Activated naive CD4-positive, alpha-beta T cell treated with anti-CD3 and anti-CD28 coated beads for 36 hours (primary cell): ENCODE data around the gene KIF26B. TPM values are rescaled to one million over a fixed set of nuclear protein-coding genes. Genes with fewer than 3 reads are reported as not detected.

ENCODE experiments used
- CTCF ChIA-PET: fragments of 350-600 bp; sonication (Branson Sonifier 250); formaldehyde crosslinking; loops from one replicate; lab custom pipeline; 2021; ENCODE audit warnings: antibody characterized with exemption; lab: Charles Lee
- DNase-seq: peaks from one replicate; pipeline ENCODE4 v3.0.0-alpha.2; 2020
- H3K27ac Mint-ChIP-seq: one replicate; pipeline ENCODE4 v1.8.0; 2021; ENCODE audit warnings: mild to moderate bottlenecking, mixed read lengths
- H3K27me3 Mint-ChIP-seq: one replicate; pipeline ENCODE4 v1.8.0; 2021; ENCODE audit warnings: low read depth, mixed read lengths
- H3K36me3 Mint-ChIP-seq: one replicate; pipeline ENCODE4 v1.8.0; 2021; ENCODE audit warnings: low read depth, mixed read lengths
- H3K4me1 Mint-ChIP-seq: one replicate; pipeline ENCODE4 v1.8.0; 2021; ENCODE audit warnings: low read depth, mixed read lengths
- H3K4me3 Mint-ChIP-seq: one replicate; pipeline ENCODE4 v1.8.0; 2021; ENCODE audit warnings: mild to moderate bottlenecking, moderate library complexity, mixed read lengths
- H3K9me3 Mint-ChIP-seq: one replicate; pipeline ENCODE4 v1.8.0; 2021; ENCODE audit warnings: mixed read lengths
- intact Hi-C: fragments of 100-400 bp; cut with micrococcal nuclease; formaldehyde crosslinking; loops from one replicate; pipeline ENCODE4 v1.15.1; 2023
- total RNA-seq, 2 experiments: library from RNA; stranded (reverse); gene quantifications; one replicate each; pipeline ENCODE4 v1.2.3, GENCODE V29; 2021

Gene KIF26B
- total RNA-seq, 2 experiments from 2014 or later, result 0.05 TPM; not detected in 1

DNA sequence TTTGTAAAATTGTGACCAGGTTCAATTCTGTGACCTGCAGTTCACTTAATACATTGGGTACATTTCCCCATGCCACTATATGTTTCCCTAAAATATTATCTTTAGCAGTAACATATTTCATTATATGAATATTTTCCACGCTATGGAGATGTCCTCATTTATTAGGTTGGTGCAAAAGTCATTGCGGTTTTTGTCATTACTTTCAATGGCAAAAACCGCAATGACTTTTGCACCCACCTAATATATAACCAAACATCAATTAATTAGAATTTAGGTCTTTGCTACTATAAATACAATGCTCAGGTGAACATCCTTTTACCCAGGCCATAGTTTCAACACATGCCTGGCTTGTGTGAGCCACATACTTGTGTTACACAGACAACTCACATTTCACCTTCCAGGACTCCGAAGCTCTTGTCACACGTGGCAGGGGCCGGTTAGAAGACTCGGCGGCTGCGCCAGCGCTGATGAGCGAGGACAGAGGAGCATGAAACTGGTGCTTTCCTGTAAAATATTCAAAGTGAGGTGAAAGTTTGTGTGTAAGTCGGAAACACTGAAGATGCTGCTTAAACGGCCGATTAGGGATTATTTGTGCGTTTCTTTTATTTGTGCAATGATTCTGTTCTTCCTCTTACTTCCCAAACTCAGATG is 215.5 kb downstream of the KIF26B start:
- Mint-ChIP-seq H3K9me3 (no peaks in the 10 kb centered on the region), H3K4me3 (no peak overlapping the region), H3K36me3 (no peaks in the 10 kb centered on the region), H3K4me1 (no peaks in the 10 kb centered on the region), H3K27me3 (no peaks in the 10 kb centered on the region), H3K27ac (no peak overlapping the region)
- DNase-seq, result no peak
- intact Hi-C loops, result no loop called here
- CTCF ChIA-PET, result no interaction called here

DNA sequence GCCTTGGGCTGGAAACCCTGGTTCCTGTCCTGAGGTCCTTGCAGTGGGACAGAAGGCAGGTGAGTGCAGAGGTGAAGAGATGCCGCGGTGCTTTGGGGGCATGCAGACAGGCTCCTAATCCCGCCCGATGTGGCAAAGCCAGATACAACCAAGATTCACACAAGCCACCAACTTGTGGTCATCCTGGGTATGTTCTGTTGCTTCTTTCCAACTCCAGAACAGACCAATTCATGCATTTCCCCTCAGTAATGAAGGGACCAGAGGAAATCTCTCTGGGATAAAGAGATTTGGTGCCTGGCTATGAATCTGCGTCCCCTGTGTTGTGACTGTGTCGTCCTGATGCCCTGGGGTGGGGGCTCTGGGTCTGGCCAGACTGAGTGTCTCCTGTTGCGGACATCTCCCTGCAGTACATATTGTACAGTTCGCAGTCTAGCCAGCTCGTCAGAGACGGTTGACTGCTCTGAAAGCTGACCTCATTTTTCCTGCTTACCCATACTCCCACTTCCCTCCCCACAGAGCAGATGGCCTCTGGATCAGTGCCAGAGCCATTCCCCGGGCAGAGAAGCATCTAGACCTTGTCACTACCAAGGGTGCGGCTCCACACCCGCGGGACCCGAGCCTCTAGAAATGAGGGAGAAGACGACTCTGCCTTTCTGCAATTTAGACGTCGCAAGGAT is 216.3 kb downstream of the KIF26B start:
- DNase-seq, result no peak

DNA sequence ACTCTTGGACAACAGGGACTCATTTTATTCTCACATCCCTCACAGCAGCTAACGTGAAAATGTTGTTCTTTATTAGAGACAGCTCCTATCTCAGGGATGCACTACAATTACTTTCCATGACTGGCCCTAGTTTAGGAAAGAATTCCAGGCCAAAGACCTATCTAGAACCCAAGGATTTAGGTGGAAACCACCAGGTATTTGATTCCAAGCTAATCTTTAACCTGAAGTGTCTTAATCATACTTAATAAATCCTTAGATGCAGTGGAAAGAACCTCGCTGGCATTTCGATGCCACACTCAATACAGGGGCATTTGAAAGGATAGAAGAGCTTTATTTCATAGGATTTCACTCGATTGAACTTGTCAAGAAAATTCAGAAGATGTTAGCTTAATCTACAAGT is 218.3 kb downstream of the KIF26B start:
- peaks cover 8% of the 10 kb centered on the region for H3K4me1 Mint-ChIP-seq
- no peaks in the 10 kb centered on the region for H3K27me3 Mint-ChIP-seq
- no peaks in the 10 kb centered on the region for H3K9me3 Mint-ChIP-seq
- no peaks in the 10 kb centered on the region for H3K36me3 Mint-ChIP-seq
- H3K27ac Mint-ChIP-seq, result no peak overlapping the region
- DNase-seq, result no peak
- H3K4me3 Mint-ChIP-seq, result no peak overlapping the region
- intact Hi-C loops, result no loop called here
- CTCF ChIA-PET, result no interaction called here

More for the DNA sequence above, 216.3 kb downstream of the KIF26B start:
- intact Hi-C loops, result no loop called here
- no peaks in the 10 kb centered on the region for H3K9me3 Mint-ChIP-seq
- H3K4me1 Mint-ChIP-seq, result no peaks in the 10 kb centered on the region
- no peak overlapping the region for H3K27ac Mint-ChIP-seq
- H3K36me3 Mint-ChIP-seq, result no peaks in the 10 kb centered on the region
- H3K4me3 Mint-ChIP-seq, result no peak overlapping the region
- CTCF ChIA-PET, result no interaction called here
- no peaks in the 10 kb centered on the region for H3K27me3 Mint-ChIP-seq

DNA sequence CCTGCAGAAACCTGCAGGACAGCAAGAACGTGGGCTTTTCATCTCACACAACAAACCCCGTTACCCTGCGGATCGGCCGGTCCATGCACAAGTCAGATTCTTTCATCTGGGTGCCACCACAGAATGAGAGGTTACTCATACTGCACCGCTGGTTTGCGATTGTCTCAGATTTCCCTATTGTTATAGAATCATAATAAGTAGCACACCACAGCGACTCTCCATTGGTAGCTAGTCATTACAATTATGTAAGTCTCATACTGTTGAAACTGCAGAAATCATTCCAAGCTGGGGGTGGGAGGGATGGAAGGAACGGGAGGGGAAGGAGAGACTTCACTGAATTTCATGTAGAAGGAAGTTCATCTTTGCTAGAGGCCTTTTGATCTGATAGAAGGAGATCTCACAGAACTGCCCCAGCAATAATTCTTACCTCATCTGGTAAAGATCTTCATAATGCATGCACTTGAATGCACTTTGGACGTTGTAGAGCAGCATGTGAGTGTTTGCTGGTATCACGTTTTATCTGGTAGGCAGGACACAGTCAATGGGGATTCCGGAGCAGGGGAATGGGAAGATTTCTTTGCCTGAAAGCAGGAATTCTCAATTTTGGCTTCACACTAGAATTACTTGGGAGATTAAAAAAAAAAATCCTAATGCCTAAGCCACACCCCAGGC is 221.1 kb downstream of the KIF26B start:
- Mint-ChIP-seq H3K9me3 (no peaks in the 10 kb centered on the region), H3K36me3 (no peaks in the 10 kb centered on the region), H3K4me3 (no peak overlapping the region), H3K27me3 (no peaks in the 10 kb centered on the region), H3K4me1 (peaks cover 15% of the 10 kb centered on the region), H3K27ac (no peak overlapping the region)
- CTCF ChIA-PET, result no interaction called here
- no peak for DNase-seq
- intact Hi-C loops, result no loop called here

DNA sequence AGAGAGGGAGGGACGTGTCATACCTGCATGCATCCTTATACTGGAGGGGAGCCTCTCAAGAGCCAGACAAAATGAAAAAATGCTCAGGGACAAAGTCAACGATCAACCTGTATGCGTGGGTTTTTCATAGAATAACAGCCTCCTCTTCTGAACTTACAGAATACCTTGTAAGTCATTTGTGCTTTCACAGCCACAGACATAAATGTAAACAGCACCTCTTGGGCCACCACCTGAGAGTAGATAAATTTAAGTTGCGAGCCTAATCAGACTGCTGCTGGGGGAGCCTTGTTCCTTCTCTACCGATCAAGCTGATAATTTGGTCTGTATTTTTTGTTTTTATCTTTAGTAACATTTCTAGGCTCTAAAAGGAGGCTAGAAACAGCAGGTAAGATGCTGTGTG is 223.1 kb downstream of the KIF26B start:
- Mint-ChIP-seq H3K27ac (no peak overlapping the region), H3K36me3 (no peaks in the 10 kb centered on the region), H3K27me3 (no peaks in the 10 kb centered on the region), H3K4me1 (peaks cover 15% of the 10 kb centered on the region), H3K4me3 (no peak overlapping the region), H3K9me3 (no peaks in the 10 kb centered on the region)
- CTCF ChIA-PET, result no interaction called here
- intact Hi-C loops, result no loop called here
- no peak for DNase-seq

DNA sequence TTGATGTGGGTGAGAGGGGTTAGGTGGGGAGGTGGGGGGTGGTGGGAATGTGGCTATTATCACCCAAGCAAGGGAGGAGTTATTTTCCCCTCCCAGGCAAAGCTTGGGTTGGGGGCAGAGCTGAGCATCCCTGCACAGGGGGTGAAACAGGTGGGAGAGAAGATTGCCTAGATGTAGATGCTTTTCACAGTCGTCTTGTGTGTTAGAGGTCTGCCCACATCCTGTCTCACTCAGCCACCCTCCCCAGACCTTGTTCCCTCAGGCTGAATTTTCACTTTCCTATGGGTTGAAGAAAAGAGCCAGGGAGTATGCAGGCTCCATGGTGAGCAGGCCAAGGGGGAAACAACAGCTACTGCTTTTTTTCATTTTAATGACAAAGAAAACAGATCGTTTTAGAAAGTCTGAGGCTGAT is 223.5 kb downstream of the KIF26B start:
- CTCF ChIA-PET, result no interaction called here
- Mint-ChIP-seq H3K27ac (no peak overlapping the region), H3K9me3 (no peaks in the 10 kb centered on the region), H3K27me3 (no peaks in the 10 kb centered on the region), H3K4me1 (peaks cover 15% of the 10 kb centered on the region), H3K36me3 (no peaks in the 10 kb centered on the region), H3K4me3 (no peak overlapping the region)
- intact Hi-C loops, result no loop called here
- DNase-seq, result peak; percentile 23

DNA sequence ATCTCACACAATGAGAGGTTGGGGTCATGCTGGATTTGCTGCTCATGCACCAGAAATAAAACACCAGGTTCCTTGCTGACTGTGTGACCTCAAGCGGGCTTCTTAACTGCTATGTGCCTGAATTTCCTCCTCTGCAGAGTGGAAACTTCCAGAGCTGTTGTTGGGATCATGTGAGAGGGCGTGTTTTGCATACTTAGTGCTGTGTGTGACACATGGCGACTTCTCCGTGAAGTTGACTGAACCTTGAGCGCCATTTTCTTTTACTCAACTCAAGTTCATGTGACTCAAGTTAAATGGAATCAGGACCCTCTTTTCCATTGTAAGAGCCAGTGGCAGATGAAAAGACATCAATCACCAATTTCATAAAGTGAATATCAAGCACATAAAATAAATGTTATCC is 224.0 kb downstream of the KIF26B start:
- H3K4me3 Mint-ChIP-seq, result no peak overlapping the region
- no peaks in the 10 kb centered on the region for H3K27me3 Mint-ChIP-seq
- no peak overlapping the region for H3K27ac Mint-ChIP-seq
- CTCF ChIA-PET, result no interaction called here
- H3K4me1 Mint-ChIP-seq, result peaks cover 15% of the 10 kb centered on the region
- no peaks in the 10 kb centered on the region for H3K36me3 Mint-ChIP-seq
- H3K9me3 Mint-ChIP-seq, result no peaks in the 10 kb centered on the region
- intact Hi-C loops, result no loop called here
- no peak for DNase-seq

DNA sequence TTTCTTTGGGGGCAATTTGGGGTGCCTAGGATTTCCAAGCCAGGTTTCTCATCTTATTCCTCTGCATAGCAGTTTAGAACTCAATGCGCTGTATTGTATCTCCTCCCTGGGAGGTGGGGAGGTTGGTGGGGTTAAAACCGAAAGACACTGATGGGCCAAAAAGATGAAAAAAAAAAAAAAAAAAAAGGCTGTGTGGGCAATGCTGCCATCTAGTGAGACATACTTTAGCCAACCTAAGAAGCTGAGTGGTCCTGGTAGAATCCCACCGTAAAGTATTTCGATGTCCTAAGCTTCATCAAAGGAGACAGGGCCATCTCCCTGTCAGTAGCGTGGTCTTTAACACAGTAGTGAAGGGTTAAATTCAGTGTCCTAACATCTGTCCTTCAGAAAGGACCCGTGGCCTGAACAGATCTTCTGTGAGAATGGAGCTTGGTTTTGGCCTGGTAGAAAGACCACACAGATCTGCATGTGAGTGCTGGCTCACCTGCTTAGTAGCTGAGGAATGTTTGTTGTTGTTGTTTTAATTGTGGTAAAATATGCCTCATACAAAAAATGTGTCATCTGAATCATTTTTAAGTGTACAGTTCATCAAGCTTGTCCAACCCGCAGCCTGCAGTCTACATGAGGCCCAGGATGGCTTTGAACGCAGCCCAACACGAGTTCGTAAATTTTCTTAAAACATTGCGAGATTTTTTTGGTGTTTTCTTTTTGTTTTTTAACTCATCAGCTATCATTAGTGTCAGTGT is 226.2 kb downstream of the KIF26B start:
- intact Hi-C loops, result loop anchor here (2.0 kb wide), 1 partner anchor 224 kb away; no protein-coding TSS in a partner anchor
- H3K4me3 Mint-ChIP-seq, result no peak overlapping the region
- no peaks in the 10 kb centered on the region for H3K9me3 Mint-ChIP-seq
- CTCF ChIA-PET, result interaction anchor here (0.6 to 1.0 kb wide), 3 partner anchors 10 to 224 kb away, joined by 3 to 6 read pairs (median 3); no protein-coding TSS in a partner anchor
- peaks cover 15% of the 10 kb centered on the region for H3K4me1 Mint-ChIP-seq
- no peak overlapping the region for H3K27ac Mint-ChIP-seq
- H3K36me3 Mint-ChIP-seq, result no peaks in the 10 kb centered on the region
- H3K27me3 Mint-ChIP-seq, result peaks cover 2% of the 10 kb centered on the region
- no peak for DNase-seq

DNA sequence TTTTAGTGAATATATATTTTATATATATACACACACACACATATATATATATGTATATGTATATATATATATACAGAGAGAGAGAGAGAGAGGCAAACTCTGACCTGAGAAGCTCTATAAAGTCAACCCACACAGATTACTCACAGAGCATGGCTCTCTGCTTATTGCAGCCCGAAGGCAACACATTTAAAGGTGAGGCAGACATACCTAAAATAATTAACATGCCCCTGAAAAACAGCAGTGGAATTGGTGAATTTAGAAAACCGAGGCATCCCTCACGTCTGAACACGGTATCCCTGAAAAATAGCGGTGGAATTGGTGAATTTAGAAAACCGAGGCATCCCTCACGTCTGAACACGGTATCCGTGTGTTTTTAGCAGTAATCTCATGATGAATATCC is 228.2 kb downstream of the KIF26B start:
- no peaks in the 10 kb centered on the region for H3K9me3 Mint-ChIP-seq
- CTCF ChIA-PET, result no interaction called here
- H3K27me3 Mint-ChIP-seq, result peaks cover 2% of the 10 kb centered on the region
- no peak overlapping the region for H3K4me3 Mint-ChIP-seq
- intact Hi-C loops, result no loop called here
- no peak for DNase-seq
- no peak overlapping the region for H3K27ac Mint-ChIP-seq
- no peaks in the 10 kb centered on the region for H3K36me3 Mint-ChIP-seq
- H3K4me1 Mint-ChIP-seq, result peaks cover 8% of the 10 kb centered on the region

DNA sequence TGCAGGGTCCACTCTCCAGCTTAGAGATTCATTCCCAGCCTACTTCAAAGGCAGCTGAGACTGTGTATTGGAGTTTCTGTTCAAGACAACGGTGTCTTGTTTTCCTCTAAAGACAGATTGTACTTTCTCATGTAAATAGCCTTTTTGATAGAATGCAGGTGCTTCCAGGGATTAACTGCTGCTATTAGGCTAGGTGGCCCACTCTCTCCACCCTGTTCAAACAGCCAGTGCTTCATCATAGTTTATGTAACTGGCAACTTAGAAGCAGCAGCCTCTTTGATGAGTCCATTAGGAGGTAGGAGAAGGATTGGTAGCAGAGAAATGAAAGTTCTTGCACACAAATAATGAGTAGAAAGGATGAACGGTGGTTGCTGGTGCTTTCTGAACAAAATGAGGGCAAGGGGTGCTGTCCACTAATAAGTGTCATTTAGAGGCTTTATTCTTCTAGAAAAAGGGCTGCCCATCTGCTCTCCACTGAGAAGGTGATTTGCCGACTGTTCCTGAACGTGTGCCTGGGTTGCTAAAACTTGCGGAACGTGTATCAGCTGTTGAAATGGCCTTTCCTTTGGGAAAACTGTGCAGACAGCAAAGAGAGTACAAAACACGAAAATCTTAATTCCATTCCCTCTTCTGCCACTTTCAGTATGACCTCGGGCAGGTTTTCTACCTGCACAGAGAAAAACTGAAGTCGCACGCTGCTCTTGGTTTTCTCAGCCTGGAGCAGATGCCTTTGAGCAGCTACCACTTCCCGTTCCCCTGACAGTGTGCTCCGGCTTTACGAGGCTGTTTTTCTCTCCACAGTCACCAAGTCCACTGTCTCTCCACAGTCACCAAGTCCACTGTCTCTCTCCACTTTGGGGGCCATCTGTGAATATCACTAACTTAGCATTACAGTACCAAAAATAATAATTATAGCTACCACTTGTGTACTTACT is 228.9 kb downstream of the KIF26B start:
- no peaks in the 10 kb centered on the region for H3K36me3 Mint-ChIP-seq
- no peak overlapping the region for H3K4me3 Mint-ChIP-seq
- H3K27ac Mint-ChIP-seq, result no peak overlapping the region
- DNase-seq, result no peak
- intact Hi-C loops, result no loop called here
- H3K4me1 Mint-ChIP-seq, result peaks cover 2% of the 10 kb centered on the region
- peaks cover 2% of the 10 kb centered on the region for H3K27me3 Mint-ChIP-seq
- no peaks in the 10 kb centered on the region for H3K9me3 Mint-ChIP-seq
- CTCF ChIA-PET, result interaction anchor here (0.6 kb wide), 1 partner anchor 582 kb away, joined by 5 read pairs; no protein-coding TSS in a partner anchor

DNA sequence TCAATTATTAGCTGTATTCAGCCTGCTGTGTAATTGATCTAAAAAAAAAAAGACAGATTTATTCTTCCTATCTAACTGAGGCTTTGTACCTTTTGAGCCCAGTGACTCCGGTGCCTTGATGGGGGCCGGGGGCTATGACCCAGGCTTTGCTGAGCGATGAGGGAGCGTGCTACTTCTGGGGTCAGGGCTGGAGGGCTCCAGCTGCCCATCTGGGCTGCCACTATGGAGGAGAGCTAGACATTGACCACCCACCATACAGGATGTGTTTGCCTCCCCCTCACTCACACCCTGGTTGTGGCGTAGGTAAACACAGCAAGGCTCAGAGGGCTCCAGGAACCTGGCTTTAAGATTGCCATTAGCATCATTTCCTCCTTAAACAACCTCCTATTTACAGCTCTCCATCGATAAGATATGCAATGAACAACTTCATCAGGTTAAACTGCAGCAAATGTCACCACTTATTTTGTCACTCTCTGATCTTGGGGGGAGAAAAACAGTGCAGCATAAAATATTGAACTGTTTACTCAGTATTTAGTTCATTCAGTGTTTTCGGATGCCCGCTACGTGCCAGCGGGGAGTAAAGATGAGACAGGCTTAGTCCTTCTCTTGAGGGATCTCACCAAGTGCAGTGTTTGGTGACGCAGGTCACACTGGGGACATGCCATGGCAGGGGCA is 231.6 kb downstream of the KIF26B start:
- peaks cover 2% of the 10 kb centered on the region for H3K27me3 Mint-ChIP-seq
- no peak for DNase-seq
- intact Hi-C loops, result no loop called here
- CTCF ChIA-PET, result no interaction called here
- H3K9me3 Mint-ChIP-seq, result no peaks in the 10 kb centered on the region
- H3K4me1 Mint-ChIP-seq, result no peaks in the 10 kb centered on the region
- H3K36me3 Mint-ChIP-seq, result no peaks in the 10 kb centered on the region
- no peak overlapping the region for H3K27ac Mint-ChIP-seq
- no peak overlapping the region for H3K4me3 Mint-ChIP-seq
